ENCODE results near the gene HTT.

The HTT gene

GRCh38 chr4:3280466-3280865, 206.0 kb downstream of the HTT start:
- no peak for DNase-seq

GRCh38 chr4:3283483-3283882, 209.0 kb downstream of the HTT start:
- DNase-seq, result no peak

- DNase-seq, result no peak
These were observed 209.4 kb downstream of the HTT start for GRCh38 chr4:3283916-3284315.

- no peak for DNase-seq
These were observed 210.5 kb downstream of the HTT start for GRCh38 chr4:3284734-3285557.

GRCh38 chr4:3285558-3286334, 211.3 kb downstream of the HTT start:
- peak; percentile 65 for DNase-seq

GRCh38 chr4:3286335-3287175, 212.1 kb downstream of the HTT start:
- no peak for DNase-seq

- no peak for DNase-seq
These were observed 212.9 kb downstream of the HTT start for GRCh38 chr4:3287271-3287971.

- no peak for DNase-seq
These were observed 213.6 kb downstream of the HTT start for GRCh38 chr4:3287972-3288570.

- no peak for DNase-seq
These were observed 214.2 kb downstream of the HTT start for GRCh38 chr4:3288571-3289094.

- DNase-seq, result no peak
These were observed 216.0 kb downstream of the HTT start for GRCh38 chr4:3290476-3290875.

- no peak for DNase-seq
These were observed 216.4 kb downstream of the HTT start for GRCh38 chr4:3290889-3291321.

GRCh38 chr4:3291411-3291968, 217.0 kb downstream of the HTT start:
- no peak for DNase-seq

- DNase-seq, result peak; percentile 60
These were observed 217.6 kb downstream of the HTT start for GRCh38 chr4:3291969-3292570.

- DNase-seq, result peak; percentile 94
These were observed 218.3 kb downstream of the HTT start, which contains the start of gene RGS12 for GRCh38 chr4:3292571-3293400. Gene RGS12, plus strand, starts transcription at chr4:3293021. Its CDS starts 23,150 bp downstream, at chr4:3316171.
